ENCODE measurements around the gene SLC5A12.

- TF ChIP-seq CTCF (IDR thresholded peaks at IDR 0.05) (no peak), ZFX (IDR thresholded peaks at IDR 0.05; ENCODE audit: borderline replicate concordance) (no peak)
These were observed 19.2 kb upstream of the SLC5A12 start for GRCh38 chr11:26741036-26741435.

Measured in 22Rv1 (cell line).